ENCODE measurements around the gene KDM4E. TPM values are rescaled to one million over a fixed set of nuclear protein-coding genes. Genes with fewer than 3 reads are reported as not detected.
"Not testable (repeated sequence)": the region's sequence is repeated elsewhere in the genome, so short reads cannot be mapped to it uniquely, and the experiment has no call there.

Gene KDM4E
- polyA plus RNA-seq (ENCODE audit: low read depth in 6 of 6), result not detected

DNA sequence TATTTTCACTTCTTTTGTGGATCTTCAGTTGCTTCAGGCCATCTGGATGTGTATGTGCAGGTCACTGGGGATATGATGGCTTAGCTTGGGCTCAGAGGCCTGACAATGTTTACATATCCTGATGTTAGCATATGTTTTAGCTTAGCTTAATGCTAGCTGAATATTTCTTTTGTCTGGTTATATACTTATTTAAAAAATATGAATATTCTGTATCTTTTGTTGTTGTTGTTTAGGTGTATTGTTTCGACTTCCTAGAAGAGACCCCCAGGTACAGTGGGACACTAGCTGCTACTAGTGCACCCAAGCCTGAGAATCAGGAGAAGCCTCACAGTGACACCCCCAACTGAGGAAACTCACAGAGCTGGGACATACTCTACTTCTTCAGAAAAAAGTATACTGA lies at the start of gene KDM4E:
Gene KDM4E (plus strand): TSS at position 301 of the 400 bp plus-strand sequence. CDS start 300 bp downstream, outside the sequence.
- Mint-ChIP-seq H3K4me3 (no peak within 1 kb of the TSS), H3K27me3 (no peaks in the 10 kb centered on the region), H3K9me3 (no peaks in the 10 kb centered on the region), H3K4me1 (no peaks in the 10 kb centered on the region), H3K36me3 (no peaks in the 10 kb centered on the region), H3K27ac (no peak within 1 kb of the TSS)
- DNase-seq, result no peak
- no peak for ATAC-seq (ENCODE audit: low read depth in 2 of 2)

DNA sequence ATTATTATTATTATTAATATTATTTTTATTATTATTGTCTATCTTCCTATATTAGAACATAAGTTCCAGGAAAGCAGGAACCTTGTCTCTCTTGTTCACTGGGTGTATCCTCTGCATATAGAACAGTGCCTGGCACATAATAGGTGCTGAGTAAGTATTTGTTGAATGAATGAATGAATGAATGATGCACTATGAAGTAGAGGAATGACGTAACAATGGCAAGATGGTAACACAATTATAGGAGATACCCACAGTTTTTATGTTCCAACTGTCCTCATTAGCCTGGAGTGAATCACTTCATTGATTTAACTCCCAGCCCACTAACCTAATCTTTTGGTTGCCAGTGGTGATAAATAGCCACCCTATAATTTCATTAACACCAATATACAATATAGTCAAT lies 49.5 kb upstream of the KDM4E start:
- Mint-ChIP-seq H3K27ac (no peak overlapping the region), H3K36me3 (peaks cover 0 to 5% of the 10 kb centered on the region in 2 donors), H3K9me3 (peaks cover 0 to 4% (median 0%) of the 10 kb centered on the region in 7 donors), H3K4me1 (peaks cover 9 to 23% (median 12%) of the 10 kb centered on the region in 3 donors), H3K27me3 (peaks cover 0 to 9% (median 0%) of the 10 kb centered on the region in 3 donors), H3K4me3 (peak overlapping the region in 1 of 8 donors; percentile 95)
- ATAC-seq (ENCODE audit: low read depth in 2 of 2), result no peak
- DNase-seq, result no peak

DNA sequence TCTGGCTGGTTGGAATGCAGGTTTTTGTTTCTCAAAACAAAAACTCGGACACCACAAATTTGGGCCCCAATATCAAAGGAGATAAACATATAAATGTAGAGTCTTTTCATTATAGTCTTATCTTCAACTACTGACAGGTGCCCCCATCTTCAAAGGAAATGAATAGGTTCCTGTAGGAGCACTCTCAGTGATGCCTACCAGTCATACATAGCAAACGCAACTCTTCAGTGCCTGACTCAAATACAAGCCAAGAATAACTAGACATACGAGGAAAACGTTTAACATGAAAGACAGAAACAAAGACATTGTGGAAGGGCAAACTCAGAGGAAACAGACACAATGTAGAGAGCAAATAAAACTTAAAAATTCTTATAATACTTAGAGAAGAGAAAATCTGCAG lies 37.7 kb upstream of the KDM4E start:
- Mint-ChIP-seq H3K27ac (no peak overlapping the region), H3K4me3 (no peak overlapping the region), H3K9me3 (no peaks in the 10 kb centered on the region), H3K27me3 (peaks cover 12 to 40% (median 37%) of the 10 kb centered on the region in 3 donors), H3K4me1 (no peaks in the 10 kb centered on the region), H3K36me3 (no peaks in the 10 kb centered on the region)
- no peak for ATAC-seq (ENCODE audit: low read depth in 2 of 2)
- no peak for DNase-seq

DNA sequence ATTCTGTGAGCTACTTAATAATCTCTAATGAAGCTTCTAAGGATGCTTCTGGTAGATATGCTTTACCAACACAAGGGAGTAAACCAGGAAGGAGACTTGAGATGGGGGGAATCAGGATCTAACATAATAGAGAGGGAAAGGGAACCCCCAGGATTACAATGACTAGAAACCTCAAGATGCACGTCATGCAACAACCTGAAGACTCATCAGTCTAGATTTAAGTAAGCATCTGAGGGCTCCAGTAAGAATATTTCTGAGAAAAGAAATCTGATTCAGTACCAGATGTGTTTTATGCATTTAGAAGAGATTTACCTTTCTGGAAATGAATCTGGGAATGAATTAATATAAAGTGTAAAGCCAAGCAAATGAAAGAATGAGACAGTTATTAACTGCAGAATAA lies 36.3 kb upstream of the KDM4E start:
- H3K36me3 Mint-ChIP-seq, result no peaks in the 10 kb centered on the region
- peaks cover 12 to 40% (median 37%) of the 10 kb centered on the region in 3 donors for H3K27me3 Mint-ChIP-seq
- DNase-seq (no peak), ATAC-seq (ENCODE audit: low read depth in 2 of 2) (no peak)
- H3K4me3 Mint-ChIP-seq, result no peak overlapping the region
- H3K4me1 Mint-ChIP-seq, result no peaks in the 10 kb centered on the region
- no peak overlapping the region for H3K27ac Mint-ChIP-seq
- H3K9me3 Mint-ChIP-seq, result no peaks in the 10 kb centered on the region

DNA sequence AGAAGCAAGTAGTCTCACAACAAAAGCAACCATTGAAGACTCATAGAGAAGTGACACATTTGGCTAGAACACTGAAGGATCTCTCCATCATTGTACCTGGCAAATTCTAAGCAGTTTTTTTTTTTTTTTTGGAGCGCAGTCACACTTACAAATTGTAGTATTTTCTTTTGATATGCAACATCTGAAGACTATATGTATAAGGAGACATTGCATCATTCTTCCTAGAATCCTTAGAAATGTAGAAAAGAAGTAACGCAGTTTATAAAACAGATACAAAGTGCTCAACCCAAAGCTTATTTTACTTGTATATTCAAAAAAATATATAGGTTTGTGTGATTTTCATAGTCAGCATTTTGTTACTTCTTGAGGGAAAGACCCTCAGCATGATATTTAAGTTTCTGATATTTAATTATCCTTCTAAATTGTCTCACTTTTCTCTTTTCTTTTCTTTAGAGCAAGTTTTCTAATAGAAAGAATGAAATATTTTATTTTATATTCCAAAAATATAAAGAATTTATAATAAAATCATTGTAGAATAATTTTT lies 31.6 kb upstream of the KDM4E start:
- H3K36me3 Mint-ChIP-seq, result no peaks in the 10 kb centered on the region
- H3K27me3 Mint-ChIP-seq, result peaks cover 6 to 22% (median 22%) of the 10 kb centered on the region in 3 donors
- no peaks in the 10 kb centered on the region for H3K4me1 Mint-ChIP-seq
- H3K27ac Mint-ChIP-seq, result no peak overlapping the region
- no peak overlapping the region for H3K4me3 Mint-ChIP-seq
- no peaks in the 10 kb centered on the region for H3K9me3 Mint-ChIP-seq
- ATAC-seq (ENCODE audit: low read depth in 2 of 2) (no peak), DNase-seq (no peak)

DNA sequence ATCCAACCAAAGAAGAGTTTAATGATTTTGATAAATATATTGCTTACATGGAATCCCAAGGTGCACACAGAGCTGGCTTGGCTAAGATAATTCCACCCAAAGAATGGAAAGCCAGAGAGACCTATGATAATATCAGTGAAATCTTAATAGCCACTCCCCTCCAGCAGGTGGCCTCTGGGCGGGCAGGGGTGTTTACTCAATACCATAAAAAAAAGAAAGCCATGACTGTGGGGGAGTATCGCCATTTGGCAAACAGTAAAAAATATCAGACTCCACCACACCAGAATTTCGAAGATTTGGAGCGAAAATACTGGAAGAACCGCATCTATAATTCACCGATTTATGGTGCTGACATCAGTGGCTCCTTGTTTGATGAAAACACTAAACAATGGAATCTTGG lies 27.6 kb upstream of the KDM4E start:
- peaks cover 0 to 2% (median 0%) of the 10 kb centered on the region in 7 donors for H3K9me3 Mint-ChIP-seq
- ATAC-seq (ENCODE audit: low read depth in 2 of 2), result no peak
- H3K4me1 Mint-ChIP-seq, result no peaks in the 10 kb centered on the region
- H3K4me3 Mint-ChIP-seq, result no peak overlapping the region
- H3K27me3 Mint-ChIP-seq, result no peaks in the 10 kb centered on the region
- DNase-seq, result no peak
- no peak overlapping the region for H3K27ac Mint-ChIP-seq
- H3K36me3 Mint-ChIP-seq, result no peaks in the 10 kb centered on the region

DNA sequence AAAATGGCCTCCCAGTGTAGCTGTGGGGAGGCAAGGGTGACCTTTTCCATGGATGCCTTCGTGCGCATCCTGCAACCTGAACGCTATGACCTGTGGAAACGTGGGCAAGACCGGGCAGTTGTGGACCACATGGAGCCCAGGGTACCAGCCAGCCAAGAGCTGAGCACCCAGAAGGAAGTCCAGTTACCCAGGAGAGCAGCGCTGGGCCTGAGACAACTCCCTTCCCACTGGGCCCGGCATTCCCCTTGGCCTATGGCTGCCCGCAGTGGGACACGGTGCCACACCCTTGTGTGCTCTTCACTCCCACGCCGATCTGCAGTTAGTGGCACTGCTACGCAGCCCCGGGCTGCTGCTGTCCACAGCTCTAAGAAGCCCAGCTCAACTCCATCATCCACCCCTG lies 26.8 kb upstream of the KDM4E start:
- no peak overlapping the region for H3K4me3 Mint-ChIP-seq
- DNase-seq (no peak), ATAC-seq (ENCODE audit: low read depth in 2 of 2) (no peak)
- H3K9me3 Mint-ChIP-seq, result peaks cover 0 to 2% (median 0%) of the 10 kb centered on the region in 7 donors
- H3K36me3 Mint-ChIP-seq, result no peaks in the 10 kb centered on the region
- no peaks in the 10 kb centered on the region for H3K27me3 Mint-ChIP-seq
- H3K27ac Mint-ChIP-seq, result no peak overlapping the region
- H3K4me1 Mint-ChIP-seq, result no peaks in the 10 kb centered on the region

DNA sequence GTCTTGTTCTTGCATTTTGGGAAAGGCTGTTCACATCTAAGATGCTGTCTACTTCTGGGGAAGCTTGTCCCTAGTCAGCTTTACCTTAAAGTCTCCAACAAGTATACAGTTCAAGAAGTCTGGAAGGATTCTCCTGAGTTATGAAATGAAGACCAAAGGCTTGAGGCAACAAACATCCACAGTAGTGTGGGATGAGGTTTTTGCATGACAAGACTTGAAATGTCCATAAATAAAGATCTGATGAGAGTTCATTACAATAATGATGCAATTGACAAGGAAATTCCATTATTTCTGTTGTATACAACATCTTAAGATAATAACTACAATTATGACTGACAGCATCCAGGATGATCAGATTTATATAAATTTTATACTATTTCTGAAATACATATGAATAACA lies 21.3 kb upstream of the KDM4E start:
- Mint-ChIP-seq H3K4me3 (peak overlapping the region in 1 of 8 donors; percentile 18), H3K9me3 (peaks cover 0 to 10% (median 3%) of the 10 kb centered on the region in 7 donors), H3K36me3 (no peaks in the 10 kb centered on the region), H3K4me1 (no peaks in the 10 kb centered on the region), H3K27ac (no peak overlapping the region), H3K27me3 (peaks cover 15 to 20% (median 16%) of the 10 kb centered on the region in 3 donors)
- DNase-seq (no peak), ATAC-seq (ENCODE audit: low read depth in 2 of 2) (no peak)

DNA sequence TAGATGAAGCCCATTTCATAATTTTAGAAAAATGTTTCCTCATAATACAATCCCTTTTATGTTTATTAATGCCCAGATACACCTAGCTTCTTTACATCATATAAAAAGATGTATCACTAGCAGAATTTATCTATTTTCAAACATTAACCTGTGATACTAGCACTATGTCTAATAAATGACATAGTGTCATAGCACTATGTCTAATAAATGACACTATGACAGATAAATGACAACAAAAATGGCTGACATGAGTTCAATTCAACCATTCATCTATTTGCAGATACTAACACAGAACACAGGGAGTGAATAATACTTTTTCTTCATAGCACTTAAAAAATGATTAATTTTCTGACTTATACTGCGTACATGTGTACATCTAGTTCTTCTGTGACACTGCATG lies 19.4 kb upstream of the KDM4E start:
- no peak overlapping the region for H3K27ac Mint-ChIP-seq
- peaks cover 16 to 20% (median 20%) of the 10 kb centered on the region in 3 donors for H3K27me3 Mint-ChIP-seq
- ATAC-seq (ENCODE audit: low read depth in 2 of 2) (no peak), DNase-seq (no peak)
- H3K4me3 Mint-ChIP-seq, result no peak overlapping the region
- peaks cover 0 to 16% (median 3%) of the 10 kb centered on the region in 7 donors for H3K9me3 Mint-ChIP-seq
- no peaks in the 10 kb centered on the region for H3K36me3 Mint-ChIP-seq
- no peaks in the 10 kb centered on the region for H3K4me1 Mint-ChIP-seq

DNA sequence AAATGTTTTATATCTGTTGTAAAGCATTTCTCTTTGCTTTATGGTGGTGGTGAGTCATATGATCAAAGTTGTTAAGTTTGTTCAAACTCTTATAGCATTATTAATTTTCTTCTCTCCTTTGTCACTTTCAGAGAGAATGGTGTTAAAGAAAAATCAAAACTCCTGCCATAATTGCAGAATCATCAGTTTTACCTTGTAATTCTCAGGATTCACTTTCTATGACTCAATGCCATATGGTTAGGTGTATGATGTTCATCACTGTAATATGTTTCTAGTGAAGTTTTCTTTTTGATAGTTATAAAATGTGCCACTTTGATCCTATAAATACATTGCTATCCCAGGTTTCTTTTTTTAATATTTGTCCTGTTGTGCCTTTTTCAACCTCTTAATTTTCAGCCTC lies 13.7 kb upstream of the KDM4E start:
- peaks cover 30 to 44% (median 35%) of the 10 kb centered on the region in 3 donors for H3K27me3 Mint-ChIP-seq
- no peaks in the 10 kb centered on the region for H3K4me1 Mint-ChIP-seq
- DNase-seq (no peak), ATAC-seq (ENCODE audit: low read depth in 2 of 2) (no peak)
- no peak overlapping the region for H3K4me3 Mint-ChIP-seq
- no peaks in the 10 kb centered on the region for H3K36me3 Mint-ChIP-seq
- peaks cover 0 to 16% (median 3%) of the 10 kb centered on the region in 7 donors for H3K9me3 Mint-ChIP-seq
- H3K27ac Mint-ChIP-seq, result no peak overlapping the region

DNA sequence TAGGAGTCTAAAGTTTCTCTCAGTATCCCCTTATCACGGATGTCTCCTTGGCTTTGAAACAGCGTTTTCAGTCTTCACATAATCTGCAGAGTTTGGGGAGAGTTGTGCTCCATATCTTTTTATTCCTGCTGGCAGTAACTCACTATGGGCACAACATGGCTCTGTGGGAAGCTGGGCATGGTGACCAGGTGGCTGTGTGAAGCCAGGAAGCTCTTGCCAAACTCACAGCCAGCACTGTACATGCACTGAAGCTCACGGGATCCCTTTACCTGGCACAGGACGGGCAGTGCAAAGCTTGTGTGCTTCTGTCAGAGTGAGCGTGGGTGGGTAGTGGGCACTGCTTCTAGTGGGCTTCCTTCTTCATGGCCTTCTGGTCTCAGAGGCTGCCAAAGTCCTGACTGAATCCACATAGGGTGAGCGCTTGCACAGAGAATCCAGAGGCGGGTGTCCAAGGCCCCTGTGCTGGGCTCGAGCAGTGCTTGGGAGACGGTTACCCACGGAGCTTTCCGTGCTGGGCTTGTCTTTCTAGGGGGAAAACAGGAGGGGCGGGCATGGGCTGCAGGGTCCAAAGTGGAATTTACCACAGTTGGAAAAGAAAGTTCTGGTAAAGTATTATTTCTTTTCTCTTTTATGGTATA lies 10.8 kb upstream of the KDM4E start:
- Mint-ChIP-seq H3K27ac (peak overlapping the region in 1 of 6 donors; percentile 63), H3K4me3 (no peak overlapping the region), H3K4me1 (no peaks in the 10 kb centered on the region), H3K9me3 (peaks cover 0 to 2% (median 0%) of the 10 kb centered on the region in 7 donors), H3K36me3 (no peaks in the 10 kb centered on the region), H3K27me3 (peaks cover 27 to 37% (median 30%) of the 10 kb centered on the region in 3 donors)
- ATAC-seq (ENCODE audit: low read depth in 2 of 2) (no peak), DNase-seq (no peak)

DNA sequence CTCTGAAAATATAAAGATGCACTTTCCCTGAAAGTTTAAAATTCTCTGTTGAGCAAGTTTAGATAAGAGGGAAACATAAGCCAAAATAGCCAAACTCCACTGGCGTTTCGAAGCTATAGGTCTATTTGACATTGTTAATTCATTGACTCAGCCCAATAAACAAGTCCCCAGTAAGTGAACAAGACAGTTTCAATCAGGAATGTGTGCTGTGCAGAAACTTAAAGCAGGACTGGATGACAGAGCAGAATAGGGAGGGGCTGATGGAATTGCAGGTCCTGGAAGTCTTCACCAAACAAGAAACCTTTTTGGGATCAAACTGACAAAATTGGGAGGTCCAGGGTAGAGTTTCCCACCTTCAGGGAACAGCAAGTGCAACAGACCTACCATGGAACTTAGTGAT lies 8.9 kb upstream of the KDM4E start:
- H3K27me3 Mint-ChIP-seq, result peaks cover 22 to 37% (median 30%) of the 10 kb centered on the region in 3 donors
- no peak for ATAC-seq (ENCODE audit: low read depth in 2 of 2)
- H3K4me3 Mint-ChIP-seq, result peak overlapping the region in 1 of 8 donors; percentile 53
- peak overlapping the region in 1 of 6 donors; percentile 22 for H3K27ac Mint-ChIP-seq
- H3K4me1 Mint-ChIP-seq, result no peaks in the 10 kb centered on the region
- DNase-seq, result no peak
- H3K36me3 Mint-ChIP-seq, result no peaks in the 10 kb centered on the region
- H3K9me3 Mint-ChIP-seq, result peaks cover 0 to 2% (median 0%) of the 10 kb centered on the region in 7 donors

DNA sequence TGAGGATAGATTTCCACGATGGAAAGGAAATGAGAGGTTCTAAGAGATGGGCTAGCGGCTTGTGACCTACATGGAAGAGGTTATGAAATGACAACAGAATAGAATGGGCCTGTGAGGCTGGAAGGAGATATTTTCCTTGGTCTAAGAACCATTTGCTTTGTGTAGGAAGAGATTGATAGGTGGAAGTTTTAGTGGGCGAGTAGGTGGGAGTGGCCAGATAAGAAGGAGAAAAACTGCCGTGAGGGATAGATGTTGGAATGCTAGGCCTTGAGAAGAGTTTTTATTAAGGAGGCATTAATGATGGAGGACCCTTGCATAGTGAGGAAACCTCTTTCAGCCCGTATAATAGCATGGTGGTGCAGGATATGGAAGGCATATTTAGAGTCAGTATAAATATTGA lies 3.6 kb upstream of the KDM4E start:
- not testable (repeated sequence) for H3K27ac Mint-ChIP-seq; H3K4me1 Mint-ChIP-seq; H3K4me3 Mint-ChIP-seq; ATAC-seq (ENCODE audit: low read depth in 2 of 2); H3K27me3 Mint-ChIP-seq; H3K9me3 Mint-ChIP-seq; H3K36me3 Mint-ChIP-seq; DNase-seq

DNA sequence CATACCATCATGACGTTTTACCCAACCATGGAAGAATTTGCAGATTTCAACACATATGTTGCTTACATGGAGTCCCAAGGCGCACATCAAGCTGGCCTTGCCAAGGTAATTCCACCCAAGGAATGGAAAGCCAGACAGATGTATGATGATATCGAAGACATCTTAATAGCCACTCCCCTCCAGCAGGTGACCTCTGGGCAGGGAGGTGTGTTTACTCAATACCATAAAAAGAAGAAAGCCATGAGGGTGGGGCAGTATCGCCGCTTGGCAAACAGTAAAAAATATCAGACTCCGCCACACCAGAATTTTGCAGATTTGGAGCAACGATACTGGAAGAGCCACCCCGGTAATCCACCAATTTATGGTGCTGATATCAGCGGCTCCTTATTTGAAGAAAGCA lies 536 bp downstream of the KDM4E start:
- not testable (repeated sequence) for H3K4me1 Mint-ChIP-seq; H3K4me3 Mint-ChIP-seq; H3K36me3 Mint-ChIP-seq; H3K27ac Mint-ChIP-seq; H3K9me3 Mint-ChIP-seq; H3K27me3 Mint-ChIP-seq; DNase-seq; ATAC-seq (ENCODE audit: low read depth in 2 of 2)
